Colonic mucosa (tissue), 4 donors: ENCODE results near the gene ACOT7. TPM values are rescaled to one million over a fixed set of nuclear protein-coding genes. Genes with fewer than 3 reads are reported as not detected.

Experiments used
- DNase-seq: peaks from one replicate; pipeline ENCODE4 v3.0.0-alpha.2; 2020
- H3K27ac ChIP-seq: fragments of 200-600 bp; one replicate; pipeline ENCODE4 v1.8.0; 2021
- H3K27me3 ChIP-seq: fragments of 200-600 bp; one replicate; pipeline ENCODE4 v1.8.0; 2021
- H3K36me3 ChIP-seq: fragments of 200-600 bp; one replicate; pipeline ENCODE4 v1.8.0; 2021
- H3K4me1 ChIP-seq: fragments of 200-600 bp; one replicate; pipeline ENCODE4 v1.8.0; 2021; ENCODE audit warnings: mild to moderate bottlenecking
- H3K4me3 ChIP-seq: fragments of 200-600 bp; one replicate; pipeline ENCODE4 v1.8.0; 2021
- H3K9ac ChIP-seq, 2 donors: one replicate each; pipeline ENCODE4 v1.7.0; 2013; ENCODE audit warnings: control low read depth in 2 of 2, low read depth in 2 of 2, low read length in 2 of 2
- H3K9me3 ChIP-seq: fragments of 200-600 bp; one replicate; pipeline ENCODE4 v1.8.0; 2021
- CTCF ChIP-seq: fragments of 200-600 bp; IDR thresholded peaks from one replicate; pipeline ENCODE4 v1.8.0; 2022; ENCODE audit warnings: antibody characterized with exemption, mild to moderate bottlenecking
- intact Hi-C: fragments of 100-400 bp; cut with DNase I; formaldehyde crosslinking; loops from one replicate; pipeline ENCODE4 v1.14.1; 2022
- total RNA-seq, 2 donors: library from RNA; stranded (reverse); fragmentation: NEBNext Ultra II Directional in 1 of 2; extraction: Animal tissue kit (Norgen Biotek cat#: 25700) in 1 of 2; gene quantifications; one replicate each; pipeline ENCODE4 v1.2.1, GENCODE V29; 2021
- donor health status: healthy.
- donor health status: DM: no; HTN: no; CAD: no.
- donor health status: DM: no; HTN: no; CAD: no.

Gene ACOT7
- total RNA-seq, 2 donors from 2014 or later, result 48.7 to 125 TPM

GRCh38 chr1:6345009-6345408 lies 48.6 kb downstream of the ACOT7 start:
- intact Hi-C loops, result no loop called here
- H3K4me3 ChIP-seq, result no peak overlapping the region
- H3K36me3 ChIP-seq, result no peaks in the 10 kb centered on the region
- H3K4me1 ChIP-seq, result no peaks in the 10 kb centered on the region
- TF ChIP-seq CTCF, result no peak
- no peaks in the 10 kb centered on the region for H3K27me3 ChIP-seq
- no peak for DNase-seq
- no peak overlapping the region for H3K27ac ChIP-seq
- no peaks in the 10 kb centered on the region for H3K9me3 ChIP-seq
- no peak overlapping the region for H3K9ac ChIP-seq

GRCh38 chr1:6343506-6344405 lies 49.8 kb downstream of the ACOT7 start:
- intact Hi-C loops, result loop anchor here (2.0 kb wide), 1 partner anchor 97 kb away; no protein-coding TSS in a partner anchor
- Histone ChIP-seq H3K4me3 (no peak overlapping the region), H3K27me3 (no peaks in the 10 kb centered on the region), H3K9ac (peak overlapping the region in 1 of 2 donors; percentile 42), H3K36me3 (no peaks in the 10 kb centered on the region), H3K4me1 (no peaks in the 10 kb centered on the region), H3K27ac (peak overlapping the region; percentile 22), H3K9me3 (no peaks in the 10 kb centered on the region)
- peak; percentile 96 for TF ChIP-seq CTCF
- DNase-seq, result peak; percentile 92

GRCh38 chr1:6342056-6342455 lies 51.5 kb downstream of the ACOT7 start:
- intact Hi-C loops, result loop anchor here (2.0 kb wide), 1 partner anchor 95 kb away; no protein-coding TSS in a partner anchor
- DNase-seq, result no peak
- Histone ChIP-seq H3K9me3 (no peaks in the 10 kb centered on the region), H3K36me3 (no peaks in the 10 kb centered on the region), H3K27ac (no peak overlapping the region), H3K27me3 (no peaks in the 10 kb centered on the region), H3K9ac (no peak overlapping the region), H3K4me3 (no peak overlapping the region), H3K4me1 (no peaks in the 10 kb centered on the region)
- TF ChIP-seq CTCF, result no peak

- no peak overlapping the region for H3K4me3 ChIP-seq
- intact Hi-C loops, result no loop called here
- no peaks in the 10 kb centered on the region for H3K4me1 ChIP-seq
- no peak overlapping the region for H3K9ac ChIP-seq
- no peaks in the 10 kb centered on the region for H3K9me3 ChIP-seq
- DNase-seq, result no peak
- no peaks in the 10 kb centered on the region for H3K27me3 ChIP-seq
- no peaks in the 10 kb centered on the region for H3K36me3 ChIP-seq
- TF ChIP-seq CTCF, result no peak
- no peak overlapping the region for H3K27ac ChIP-seq
These were observed 54.9 kb downstream of the ACOT7 start for GRCh38 chr1:6338695-6339094.

GRCh38 chr1:6336776-6337622 lies 56.6 kb downstream of the ACOT7 start:
- H3K9me3 ChIP-seq, result no peaks in the 10 kb centered on the region
- no peak for TF ChIP-seq CTCF
- H3K4me3 ChIP-seq, result no peak overlapping the region
- intact Hi-C loops, result no loop called here
- H3K9ac ChIP-seq, result no peak overlapping the region
- no peak overlapping the region for H3K27ac ChIP-seq
- no peaks in the 10 kb centered on the region for H3K27me3 ChIP-seq
- H3K36me3 ChIP-seq, result no peaks in the 10 kb centered on the region
- H3K4me1 ChIP-seq, result peaks cover 2% of the 10 kb centered on the region
- no peak for DNase-seq
